Neural progenitor cell (in vitro differentiated cells): ENCODE data around the gene GIT2.

Source experiments
- EZH2 ChIP-seq: fragments of 200-600 bp; sonication (generic); IDR thresholded peaks from 2 replicates; pipeline ENCODE4 v1.6.1; 2017; ENCODE audit warnings: antibody characterized with exemption, mild to moderate bottlenecking, moderate library complexity
- TF ChIP-seq, protein P1 (sequence below): fragments of 200-600 bp; sonication (generic); IDR thresholded peaks from 2 replicates; pipeline ENCODE4 v1.5.1; 2017; ENCODE audit warnings: antibody characterized with exemption, mild to moderate bottlenecking

DNA sequence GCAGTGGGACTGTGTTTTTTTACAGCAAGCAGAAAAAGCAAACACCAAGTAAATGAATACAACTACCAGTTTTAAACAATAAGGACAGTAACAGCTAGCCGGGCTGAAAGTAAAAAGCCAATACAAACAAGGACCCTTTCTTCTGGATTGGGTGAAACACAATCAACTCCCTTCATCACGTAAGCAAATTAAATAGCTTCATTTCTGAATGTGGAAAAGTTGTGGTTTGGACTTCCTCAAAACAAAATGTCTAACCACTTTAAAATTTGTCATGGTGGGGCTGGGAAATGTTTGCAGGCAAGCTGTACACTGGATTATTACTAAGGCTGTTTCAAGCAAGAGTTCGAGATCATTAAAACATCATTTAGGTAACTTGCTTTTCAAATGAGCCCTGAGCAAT, 48.6 kb downstream of the GIT2 start:
- TF ChIP-seq, protein P1, sequence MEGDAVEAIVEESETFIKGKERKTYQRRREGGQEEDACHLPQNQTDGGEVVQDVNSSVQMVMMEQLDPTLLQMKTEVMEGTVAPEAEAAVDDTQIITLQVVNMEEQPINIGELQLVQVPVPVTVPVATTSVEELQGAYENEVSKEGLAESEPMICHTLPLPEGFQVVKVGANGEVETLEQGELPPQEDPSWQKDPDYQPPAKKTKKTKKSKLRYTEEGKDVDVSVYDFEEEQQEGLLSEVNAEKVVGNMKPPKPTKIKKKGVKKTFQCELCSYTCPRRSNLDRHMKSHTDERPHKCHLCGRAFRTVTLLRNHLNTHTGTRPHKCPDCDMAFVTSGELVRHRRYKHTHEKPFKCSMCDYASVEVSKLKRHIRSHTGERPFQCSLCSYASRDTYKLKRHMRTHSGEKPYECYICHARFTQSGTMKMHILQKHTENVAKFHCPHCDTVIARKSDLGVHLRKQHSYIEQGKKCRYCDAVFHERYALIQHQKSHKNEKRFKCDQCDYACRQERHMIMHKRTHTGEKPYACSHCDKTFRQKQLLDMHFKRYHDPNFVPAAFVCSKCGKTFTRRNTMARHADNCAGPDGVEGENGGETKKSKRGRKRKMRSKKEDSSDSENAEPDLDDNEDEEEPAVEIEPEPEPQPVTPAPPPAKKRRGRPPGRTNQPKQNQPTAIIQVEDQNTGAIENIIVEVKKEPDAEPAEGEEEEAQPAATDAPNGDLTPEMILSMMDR: no peak
- TF ChIP-seq EZH2: no peak
